Stimulated activated CD8-positive, alpha-beta memory T cell treated with anti-CD3 and anti-CD28 coated beads, Interleukin-7, amount 100 ng/mL, for 48 hours (primary cell): ENCODE data around the gene CDK6.
A peak's percentile ranks its signal among the peaks of the same experiment; 100 is the strongest.

Experiments
- DNase-seq, 2 donors: peaks; one replicate each; pipeline ENCODE4 v3.0.0-alpha.2; 2020; ENCODE audit warnings: low read depth in 1 of 2; ENCODE audit errors: extremely low read depth in 1 of 2

CDK6 gene

DNA sequence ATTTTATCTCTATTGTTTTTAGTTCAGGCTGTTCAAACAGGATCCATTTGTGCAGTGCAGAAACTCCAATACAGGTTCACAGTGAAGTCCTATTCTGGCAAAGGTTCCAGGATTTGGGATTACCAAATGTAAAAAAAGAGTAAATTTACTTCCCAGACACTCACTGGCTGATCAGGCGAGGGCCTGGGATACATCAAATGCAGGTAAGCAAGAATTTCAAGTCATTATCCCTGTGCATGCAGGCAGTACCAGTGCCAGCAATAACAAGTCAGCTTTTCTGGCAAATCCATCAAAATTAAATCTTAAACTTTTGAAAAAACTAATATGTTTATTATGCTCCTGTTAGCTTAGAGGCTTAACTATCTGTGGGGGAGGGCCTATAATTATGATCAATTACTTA is 6.3 kb downstream of the CDK6 start:
- no peak for DNase-seq

DNA sequence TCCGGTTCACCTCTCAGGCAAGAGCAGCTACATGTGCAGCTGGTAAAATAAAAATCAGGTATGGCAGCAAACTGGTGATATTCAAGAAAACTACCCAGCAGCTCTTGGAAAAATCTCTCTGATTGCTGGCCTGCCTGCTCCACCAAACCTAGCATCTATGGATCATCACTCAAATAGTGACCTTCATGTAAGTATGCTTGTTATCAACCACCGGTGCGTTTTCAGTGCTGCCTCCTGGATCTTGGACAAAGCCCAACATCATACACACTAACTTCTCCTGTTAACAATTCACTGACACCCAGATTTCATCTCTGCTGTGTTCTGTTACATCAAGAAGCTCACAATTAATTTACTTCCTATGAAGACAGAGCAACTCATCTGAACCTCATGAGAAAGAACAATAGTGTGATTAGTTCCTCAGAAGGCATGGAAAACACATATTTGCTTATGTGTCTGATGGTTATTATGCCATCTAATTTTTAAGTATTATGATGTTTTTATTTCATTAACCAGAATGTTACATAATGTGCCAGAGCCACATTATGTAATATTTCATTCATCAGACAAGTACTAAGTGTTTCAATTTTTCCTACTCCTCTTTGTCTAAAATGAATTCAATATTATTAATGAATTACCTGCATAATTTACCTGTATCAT is 8.8 kb downstream of the CDK6 start:
- no peak for DNase-seq

DNA sequence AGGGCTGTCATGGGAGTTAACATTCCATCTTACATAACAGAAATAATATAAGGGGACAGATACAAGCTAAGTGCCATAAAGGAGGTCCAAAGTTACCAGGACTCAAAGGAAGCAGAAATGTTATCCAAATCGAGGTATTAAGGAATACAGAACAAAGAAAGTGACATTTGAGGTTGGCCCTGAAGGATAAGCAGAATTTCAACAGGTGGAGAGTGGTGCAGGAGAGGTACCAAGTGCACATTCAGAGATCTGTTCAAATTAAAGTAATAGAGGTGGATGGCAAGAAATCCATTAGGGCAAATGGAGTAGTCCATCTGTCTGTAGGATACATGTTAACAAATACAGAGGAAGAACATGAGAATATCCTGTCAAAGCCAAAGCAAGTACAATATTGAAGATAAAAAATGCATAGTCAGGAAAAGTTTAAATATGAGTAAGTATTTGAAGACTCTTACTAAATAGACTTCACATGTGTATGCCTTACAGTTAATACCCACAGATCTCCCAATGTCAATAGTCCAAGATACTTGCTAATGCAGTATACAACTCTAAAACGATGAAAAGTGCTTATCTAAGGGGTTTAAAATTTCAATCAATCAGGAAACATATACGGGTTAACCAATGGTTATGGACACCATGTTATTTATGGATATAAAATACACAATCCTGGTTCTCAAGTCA is 10.0 kb downstream of the CDK6 start:
- no peak for DNase-seq

DNA sequence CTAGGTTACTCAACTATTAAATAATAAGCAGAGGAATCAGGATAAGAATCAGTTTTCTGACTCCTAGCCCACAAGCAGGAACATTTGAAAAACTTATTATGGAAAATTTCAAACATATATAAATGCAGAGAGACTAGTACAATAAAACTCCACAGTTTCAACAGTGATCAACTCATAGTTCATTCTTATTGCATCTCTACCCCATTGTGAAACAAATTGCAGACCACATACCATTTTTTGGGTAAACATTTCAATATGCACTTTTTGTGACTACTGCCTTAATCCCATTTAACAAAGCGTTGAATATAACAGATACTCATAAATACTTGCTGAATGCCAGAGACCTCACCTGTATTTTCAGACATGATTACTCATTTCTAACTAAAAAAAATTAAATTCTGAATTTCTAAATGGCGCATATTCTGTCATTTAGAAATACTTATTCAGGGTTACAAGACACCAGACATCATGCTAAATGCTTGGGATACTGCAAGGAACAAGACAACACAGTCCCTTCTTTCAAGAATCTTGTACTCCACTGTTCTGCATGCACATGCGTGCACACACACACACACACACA is 11.4 kb downstream of the CDK6 start:
- DNase-seq: no peak

DNA sequence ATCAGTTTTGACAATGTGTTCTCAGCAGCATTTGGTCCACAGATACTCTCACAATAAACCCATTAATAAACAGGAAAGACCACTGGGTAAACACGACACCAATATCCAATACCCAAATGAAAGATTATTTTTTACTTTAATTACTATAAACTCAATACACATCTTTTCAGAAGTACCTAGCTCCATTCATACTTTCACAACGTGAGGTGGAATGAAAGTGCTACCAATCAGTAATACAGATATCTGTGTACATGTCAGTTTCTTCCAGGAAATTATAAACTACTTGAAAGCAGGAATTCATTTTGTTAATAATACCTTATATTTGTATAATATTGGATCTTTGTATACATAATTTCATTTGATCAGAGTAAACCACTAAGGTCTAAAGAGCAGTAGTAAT is 11.9 kb downstream of the CDK6 start:
- DNase-seq: no peak

DNA sequence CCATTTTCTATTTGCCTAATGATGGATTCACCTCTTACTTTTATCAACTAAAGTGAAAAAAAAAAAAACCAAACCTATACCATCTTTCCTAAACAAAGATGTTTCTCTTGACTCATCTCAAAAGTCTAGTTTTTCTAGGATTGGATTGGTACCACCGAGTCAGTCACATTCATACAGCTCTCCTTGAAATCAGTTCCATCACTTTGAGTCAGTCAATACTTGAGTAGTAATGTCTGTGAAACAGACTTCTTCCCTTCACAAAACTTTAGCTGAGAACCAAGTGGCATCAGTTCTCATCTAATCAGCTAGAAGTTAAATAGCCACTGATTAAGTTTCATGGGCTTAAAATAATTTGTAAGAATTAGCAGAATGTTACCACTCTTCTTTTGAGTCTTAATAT is 13.3 kb downstream of the CDK6 start:
- no peak for DNase-seq

DNA sequence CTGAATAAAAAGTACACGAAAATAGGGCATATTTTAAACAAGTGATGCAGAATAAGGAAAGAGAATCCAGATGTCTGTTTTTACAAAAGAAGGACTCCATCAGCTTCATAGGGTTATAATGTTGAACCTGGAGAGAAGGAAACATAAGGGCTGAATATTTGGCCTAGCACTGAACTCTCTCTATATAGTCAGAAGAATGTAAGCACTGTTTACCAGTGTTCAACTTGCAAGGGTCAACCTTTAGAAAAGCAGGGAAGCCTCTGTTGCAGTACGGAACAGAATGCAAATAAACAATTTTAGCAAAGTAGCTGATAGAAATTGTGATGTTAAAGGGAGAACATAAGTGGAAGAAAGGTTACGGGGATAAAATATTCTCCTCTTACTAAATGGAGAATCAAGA is 16.2 kb downstream of the CDK6 start:
- DNase-seq: no peak

DNA sequence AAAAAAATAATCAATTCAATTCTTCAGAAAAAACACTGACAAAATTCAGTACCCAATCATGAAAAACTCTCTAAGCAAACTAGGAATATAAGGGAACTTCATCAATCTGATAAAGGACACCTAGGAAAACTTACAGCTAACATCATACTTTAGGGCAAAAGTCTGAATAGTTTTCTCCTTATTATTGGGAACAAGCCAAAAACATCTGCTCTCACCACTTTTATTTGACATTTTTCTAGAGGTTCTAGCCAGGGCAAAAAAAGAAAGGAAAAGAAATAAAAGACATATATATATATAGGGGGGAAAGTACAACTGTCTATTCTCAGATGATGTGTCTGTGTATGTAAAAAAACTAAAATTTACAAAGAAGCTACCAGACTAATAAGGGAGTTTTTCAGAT is 19.0 kb downstream of the CDK6 start:
- no peak for DNase-seq

DNA sequence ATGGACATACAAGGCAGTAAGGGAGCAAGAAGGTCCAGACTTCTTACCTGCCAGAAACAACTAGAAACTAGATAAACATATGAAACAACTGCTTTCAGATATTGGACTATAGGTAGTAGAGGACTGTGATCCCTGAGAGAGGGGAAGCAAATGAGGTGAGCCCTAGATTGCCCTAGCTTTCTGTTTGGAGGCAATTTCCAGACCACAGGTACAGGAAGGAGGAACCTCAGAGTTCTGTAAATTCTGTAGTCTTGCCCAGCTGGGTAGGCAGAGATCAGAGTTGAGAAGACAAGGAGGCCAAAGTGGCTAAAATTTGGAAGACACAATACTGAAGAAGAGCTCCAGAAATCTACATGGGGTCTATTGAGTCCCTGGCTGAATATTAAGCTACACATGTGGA is 21.0 kb downstream of the CDK6 start:
- no peak for DNase-seq

DNA sequence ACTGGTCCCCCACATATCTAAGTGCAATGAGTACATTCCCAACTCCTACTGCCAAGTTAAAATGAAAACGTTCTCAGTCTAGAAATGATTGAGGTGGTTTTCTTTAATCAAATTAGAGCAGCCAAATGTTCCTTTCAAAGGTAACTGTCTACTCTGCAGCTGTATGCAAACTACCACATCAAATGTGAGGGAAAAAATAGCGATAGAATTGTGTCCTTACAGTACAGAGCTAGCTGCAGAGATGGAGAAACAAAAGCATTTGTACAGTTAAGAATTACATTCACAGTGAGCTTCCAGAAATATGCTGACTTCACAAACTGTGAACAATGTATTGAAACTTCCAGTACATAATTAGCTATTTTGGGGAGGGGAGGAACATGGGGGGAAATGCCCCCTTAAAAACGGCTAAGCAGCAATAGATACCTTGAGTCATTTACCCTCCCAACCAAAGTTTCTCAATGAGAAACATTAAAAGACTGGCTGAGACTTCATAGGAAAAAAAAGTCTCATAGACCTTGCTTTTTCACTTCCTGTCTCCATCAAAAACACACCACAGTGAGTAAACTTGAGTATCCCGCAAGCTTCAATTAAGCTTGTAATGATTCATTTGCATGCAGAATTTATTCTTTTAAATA is 22.9 kb downstream of the CDK6 start:
- no peak for DNase-seq

DNA sequence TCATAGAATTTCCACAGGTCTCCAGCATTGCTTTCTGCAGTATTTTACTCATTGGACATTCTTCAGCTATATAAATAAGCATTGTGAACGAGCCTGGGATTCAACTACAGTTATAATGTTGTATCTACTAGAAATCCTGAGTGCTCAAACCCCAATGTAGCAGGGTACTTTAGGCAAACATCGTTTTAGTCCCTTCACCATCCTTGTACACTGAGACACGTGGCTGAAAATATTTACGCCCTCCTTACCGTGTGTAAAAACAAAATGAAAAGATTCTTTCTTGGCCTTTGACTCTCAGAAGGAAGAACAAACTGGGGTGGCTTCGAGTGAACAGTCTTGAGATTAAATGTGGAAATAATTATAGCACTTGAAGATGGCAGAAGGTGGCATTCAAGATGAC is 25.2 kb downstream of the CDK6 start:
- DNase-seq: no peak

DNA sequence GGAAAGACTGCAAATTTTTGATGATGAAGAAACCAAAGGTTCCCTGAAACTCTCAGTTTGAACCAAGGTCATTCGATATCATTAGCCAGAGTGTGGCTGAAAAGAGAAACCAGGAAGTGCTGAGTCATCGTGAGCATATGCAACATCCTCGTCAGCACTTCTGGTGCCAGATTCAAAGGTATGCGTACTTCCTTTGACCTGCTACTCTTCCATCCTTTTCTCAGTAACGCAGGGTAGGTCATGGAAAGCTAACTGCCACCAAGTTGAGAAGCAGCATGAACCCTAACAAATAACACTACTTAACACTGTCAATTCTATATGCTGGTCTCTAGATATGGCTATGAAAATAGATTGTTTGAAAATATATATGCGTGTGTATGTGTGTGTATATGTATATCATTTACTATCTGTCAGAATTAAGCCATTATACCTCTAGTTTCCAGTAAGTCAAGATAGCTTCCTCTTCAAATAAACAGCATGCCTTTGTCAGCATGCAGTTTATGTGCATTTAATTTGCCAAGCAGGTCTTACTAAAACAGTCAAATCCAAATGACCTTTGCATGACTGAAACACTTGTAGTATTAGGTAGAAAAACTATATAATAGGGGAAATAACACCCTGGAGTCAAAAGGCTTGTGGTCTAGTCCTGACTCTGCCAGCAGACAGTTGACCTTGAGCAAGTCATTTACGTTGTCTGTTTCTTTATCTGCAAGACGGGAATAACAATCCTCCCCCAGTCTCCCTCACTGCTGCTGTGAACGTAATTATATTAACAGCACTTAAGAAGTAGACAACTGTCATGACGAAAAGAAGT is 26.4 kb downstream of the CDK6 start:
- DNase-seq: peak in 1 of 2 donors; percentile 60

DNA sequence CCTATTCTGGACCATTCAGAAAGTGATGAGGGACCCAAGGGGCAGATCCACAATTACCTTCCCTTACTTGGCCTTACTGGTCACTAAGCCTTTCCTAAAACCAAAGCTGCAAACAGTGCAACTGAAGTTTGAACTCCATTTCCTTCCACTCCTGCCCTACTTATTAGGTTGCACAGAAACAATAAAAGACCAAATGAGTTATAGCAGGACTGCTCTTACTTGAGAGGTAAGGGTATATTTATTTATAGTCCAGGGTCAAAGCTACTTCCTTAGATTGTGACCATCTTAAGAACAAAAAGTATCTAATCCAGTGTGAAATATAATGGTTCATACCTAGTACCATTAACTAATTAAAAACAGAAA is 27.0 kb downstream of the CDK6 start:
- DNase-seq: no peak

DNA sequence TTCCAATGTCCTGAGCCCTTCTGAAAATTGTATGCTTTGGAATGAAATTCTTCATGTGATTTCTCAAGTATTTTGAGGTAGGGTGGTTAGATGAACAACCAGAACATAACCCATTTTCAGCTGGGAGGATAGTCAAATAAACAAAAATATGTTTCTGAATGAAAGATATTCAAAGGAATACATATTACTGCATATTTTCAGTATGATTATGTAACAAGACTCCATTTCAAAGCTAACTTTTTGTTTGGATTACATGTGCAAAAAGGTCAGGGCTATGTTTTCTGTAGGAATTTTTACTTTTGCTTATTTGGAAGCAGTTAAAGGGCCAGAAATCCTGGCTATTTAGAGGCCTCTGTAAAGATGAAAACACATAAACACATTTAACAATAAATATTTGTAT is 27.7 kb downstream of the CDK6 start:
- no peak for DNase-seq

DNA sequence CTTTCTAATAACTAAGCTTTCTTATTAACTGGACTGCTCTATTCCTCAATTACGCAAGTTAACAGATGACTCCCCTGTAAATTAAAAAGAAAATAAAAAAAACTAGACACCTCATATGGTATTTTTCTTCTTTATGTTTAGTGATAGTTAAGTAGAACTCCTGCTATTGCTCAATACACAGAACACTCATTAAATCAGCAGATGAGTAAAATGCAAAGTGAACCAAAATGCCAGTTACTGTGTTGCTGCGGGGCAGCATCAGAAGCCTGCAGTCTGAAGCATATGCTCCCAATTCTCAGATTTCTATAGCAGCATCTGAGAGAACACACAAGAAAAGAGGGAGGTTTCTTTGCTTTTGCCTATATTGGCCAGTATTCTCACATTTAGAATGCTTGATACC is 28.4 kb downstream of the CDK6 start:
- no peak for DNase-seq

DNA sequence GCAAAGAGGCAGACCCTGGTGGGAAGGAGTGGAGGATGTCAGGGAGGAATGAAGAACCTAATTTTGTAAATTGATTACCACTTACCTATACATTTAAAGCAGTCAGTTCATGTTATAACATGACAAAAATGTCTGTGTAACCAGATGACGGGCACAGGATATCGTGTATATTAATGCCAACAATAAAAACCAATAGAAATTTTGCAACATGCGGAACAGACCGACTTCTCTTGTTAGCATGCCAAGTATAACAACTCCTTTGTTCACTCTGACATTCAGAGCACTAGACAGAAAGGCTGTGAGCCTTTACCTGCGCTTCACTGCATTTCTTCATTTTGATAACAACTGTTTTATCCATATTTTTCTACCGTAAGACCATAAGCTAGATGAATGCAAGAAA is 29.9 kb downstream of the CDK6 start:
- DNase-seq: no peak

DNA sequence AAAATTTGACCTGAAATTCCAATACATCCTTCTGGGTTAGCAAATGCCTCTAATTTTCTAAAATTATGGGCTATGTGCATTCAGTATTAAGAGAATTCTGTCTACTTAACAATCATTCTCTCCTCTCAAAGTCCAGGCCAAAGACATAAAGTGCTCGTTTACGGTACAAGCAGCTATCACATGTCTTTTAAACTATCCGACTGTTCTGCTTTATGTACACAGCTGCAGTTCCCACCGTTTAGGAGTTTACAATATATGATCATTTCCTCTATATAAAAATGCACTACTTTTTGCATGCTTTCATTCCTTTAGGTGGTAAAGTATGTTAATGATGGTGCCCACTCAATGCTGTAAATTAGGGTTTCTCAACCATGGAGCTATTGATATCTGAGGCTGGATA is 34.0 kb downstream of the CDK6 start:
- no peak for DNase-seq

DNA sequence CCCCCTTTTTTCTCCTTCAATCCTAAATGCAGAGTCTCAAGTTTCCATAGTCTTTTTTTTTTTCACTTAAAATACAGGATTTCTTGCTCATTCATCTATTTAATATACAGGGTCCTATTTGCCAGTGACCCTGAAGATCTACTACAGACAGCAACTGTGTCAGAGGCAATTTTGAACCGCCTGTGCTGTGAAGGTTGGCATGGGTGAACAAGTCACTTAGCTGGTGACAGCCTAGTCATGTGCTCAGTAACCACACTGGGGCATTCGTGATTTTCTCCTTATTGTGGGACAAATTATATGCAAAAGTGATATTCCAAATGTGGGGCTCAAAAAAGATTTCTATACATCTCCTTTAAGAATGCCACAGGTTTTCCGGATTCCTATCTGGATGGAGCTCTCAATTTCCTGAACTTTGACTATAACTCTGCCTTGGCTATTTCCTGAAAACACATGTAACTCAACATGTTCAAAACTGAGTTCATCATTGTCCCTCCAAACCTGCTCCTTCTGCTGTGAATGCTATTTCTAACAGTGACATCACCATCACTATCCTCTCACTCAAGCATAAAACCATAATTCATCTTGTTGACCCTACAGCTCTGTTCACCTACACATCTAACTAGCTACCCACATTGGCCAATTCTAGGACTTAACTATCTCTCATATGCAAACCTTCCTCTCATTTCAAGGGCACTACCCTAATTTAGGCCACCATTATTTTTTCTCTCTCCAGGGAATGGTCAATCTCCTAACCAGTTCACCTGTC is 36.7 kb downstream of the CDK6 start:
- no peak for DNase-seq

DNA sequence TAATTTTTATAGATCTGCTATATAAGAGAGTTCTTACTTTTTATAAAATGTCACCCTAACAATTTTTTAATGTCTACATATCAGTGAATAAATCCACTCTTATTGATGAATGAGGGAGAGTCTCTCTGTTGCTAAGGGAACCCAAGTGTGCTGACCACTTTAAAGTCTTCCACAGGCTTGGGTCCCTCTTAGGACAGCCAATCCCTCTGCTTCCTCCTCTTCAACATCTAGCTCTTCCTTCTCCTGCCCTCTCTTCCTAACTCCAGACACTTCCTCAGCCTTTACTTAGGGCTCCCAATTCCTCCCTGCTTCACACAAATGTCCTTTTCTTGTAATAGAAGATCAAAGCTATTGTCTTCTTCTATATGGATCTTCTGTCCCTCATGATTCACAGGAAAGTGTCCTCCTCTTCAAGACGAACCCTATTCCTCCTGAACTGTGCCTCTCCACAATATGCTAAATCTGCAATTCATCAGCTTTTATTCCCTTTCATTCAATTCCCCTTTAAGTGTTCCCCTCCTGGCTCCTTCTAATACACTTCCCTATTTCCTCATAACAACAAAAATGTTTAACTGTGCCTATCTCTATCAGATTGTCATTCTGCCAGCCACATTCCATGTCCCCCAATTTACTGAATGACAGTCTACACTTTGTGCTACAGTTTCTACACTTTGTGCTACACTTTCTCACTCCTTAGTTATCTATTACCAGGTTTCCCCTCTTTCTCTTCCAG is 37.7 kb downstream of the CDK6 start:
- no peak for DNase-seq

DNA sequence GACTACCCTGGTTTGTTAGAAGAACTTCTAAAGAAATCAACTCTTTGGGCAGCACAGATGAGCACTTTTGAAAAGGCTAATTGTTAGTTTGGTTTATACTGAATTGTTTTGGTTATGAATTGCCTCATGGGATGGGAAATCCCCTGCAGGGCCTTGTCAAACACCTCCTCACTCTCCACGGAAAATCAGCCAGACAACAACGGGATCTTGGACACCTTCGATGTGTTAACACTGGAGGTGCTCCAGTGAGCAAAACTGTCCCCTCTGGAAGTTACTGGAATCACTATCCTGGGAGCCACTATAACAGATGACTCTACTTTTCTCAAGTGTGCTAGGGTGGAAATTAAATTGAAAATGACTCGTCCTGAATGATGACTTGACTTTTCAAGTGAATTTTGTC is 38.7 kb downstream of the CDK6 start:
- no peak for DNase-seq
